Activated CD4-positive, alpha-beta T cell treated with anti-CD3 and anti-CD28 coated beads for 1 hour (primary cell): ENCODE results near the gene PPARA.

ENCODE experiments used
- DNase-seq: peaks from one replicate; pipeline ENCODE4 v3.0.0-alpha.2; 2020

Gene PPARA

GRCh38 chr22:46278656-46279645 is 128.6 kb downstream of the PPARA start:
- DNase-seq: no peak

- DNase-seq: no peak
These were observed 129.9 kb downstream of the PPARA start for GRCh38 chr22:46280063-46280817.

- no peak for DNase-seq
These were observed 130.8 kb downstream of the PPARA start for GRCh38 chr22:46280999-46281623.

GRCh38 chr22:46281866-46282678 is 131.7 kb downstream of the PPARA start:
- no peak for DNase-seq

GRCh38 chr22:46286006-46286405 is 135.7 kb downstream of the PPARA start:
- no peak for DNase-seq

GRCh38 chr22:46286941-46287872 is 136.9 kb downstream of the PPARA start:
- DNase-seq: no peak

- DNase-seq: no peak
These were observed 137.8 kb downstream of the PPARA start for GRCh38 chr22:46287873-46288751.

GRCh38 chr22:46288846-46289243 is 138.5 kb downstream of the PPARA start:
- no peak for DNase-seq

- no peak for DNase-seq
These were observed 139.0 kb downstream of the PPARA start for GRCh38 chr22:46289244-46289891.

- DNase-seq: no peak
These were observed 140.0 kb downstream of the PPARA start for GRCh38 chr22:46290121-46290842.

GRCh38 chr22:46290843-46291785 is 140.8 kb downstream of the PPARA start:
- DNase-seq: no peak

GRCh38 chr22:46292173-46292572 is 141.8 kb downstream of the PPARA start:
- DNase-seq: no peak

GRCh38 chr22:46292732-46293131 is 142.4 kb downstream of the PPARA start:
- no peak for DNase-seq
